Activated naive CD8-positive, alpha-beta T cell treated with anti-CD3 and anti-CD28 coated beads for 36 hours (primary cell): ENCODE results near the gene ZC3H12D. TPM values are rescaled to one million over a fixed set of nuclear protein-coding genes. Genes with fewer than 3 reads are reported as not detected.
A peak's percentile ranks its signal among the peaks of the same experiment; 100 is the strongest.

Source experiments
- DNase-seq: peaks from one replicate; pipeline ENCODE4 v3.0.0; 2021
- H3K27ac Mint-ChIP-seq: one replicate; pipeline ENCODE4 v1.8.0; 2022; ENCODE audit warnings: mild to moderate bottlenecking, moderate library complexity, mixed read lengths
- H3K27me3 Mint-ChIP-seq: one replicate; pipeline ENCODE4 v1.8.0; 2022; ENCODE audit warnings: mild to moderate bottlenecking, mixed read lengths
- H3K36me3 Mint-ChIP-seq: one replicate; pipeline ENCODE4 v1.8.0; 2021; ENCODE audit warnings: mild to moderate bottlenecking, mixed read lengths
- H3K4me1 Mint-ChIP-seq: one replicate; pipeline ENCODE4 v1.8.0; 2021; ENCODE audit warnings: mixed read lengths
- H3K4me3 Mint-ChIP-seq: one replicate; pipeline ENCODE4 v1.8.0; 2022; ENCODE audit warnings: mild to moderate bottlenecking, moderate library complexity, mixed read lengths
- H3K9me3 Mint-ChIP-seq: one replicate; pipeline ENCODE4 v1.8.0; 2022; ENCODE audit warnings: mixed read lengths
- total RNA-seq, 2 experiments: library from RNA; stranded (reverse); gene quantifications; one replicate each; pipeline ENCODE4 v1.2.3, GENCODE V29; 2021

The ZC3H12D gene
- total RNA-seq, 2 experiments from 2014 or later = 27.9 to 28.0 TPM

GRCh38 chr6:149457316-149457884, 27.4 kb downstream of the ZC3H12D start:
- Mint-ChIP-seq H3K27me3 (no peaks in the 10 kb centered on the region), H3K27ac (no peak overlapping the region), H3K9me3 (no peaks in the 10 kb centered on the region), H3K4me1 (peaks cover 12% of the 10 kb centered on the region), H3K4me3 (no peak overlapping the region), H3K36me3 (peaks cover 38% of the 10 kb centered on the region)
- DNase-seq = no peak

- DNase-seq = no peak
- Mint-ChIP-seq H3K27me3 (no peaks in the 10 kb centered on the region), H3K36me3 (peaks cover 34% of the 10 kb centered on the region), H3K9me3 (no peaks in the 10 kb centered on the region), H3K4me1 (peaks cover 12% of the 10 kb centered on the region), H3K27ac (no peak overlapping the region), H3K4me3 (no peak overlapping the region)
Observed at GRCh38 chr6:149456311-149457021, 28.3 kb downstream of the ZC3H12D start.

DNA sequence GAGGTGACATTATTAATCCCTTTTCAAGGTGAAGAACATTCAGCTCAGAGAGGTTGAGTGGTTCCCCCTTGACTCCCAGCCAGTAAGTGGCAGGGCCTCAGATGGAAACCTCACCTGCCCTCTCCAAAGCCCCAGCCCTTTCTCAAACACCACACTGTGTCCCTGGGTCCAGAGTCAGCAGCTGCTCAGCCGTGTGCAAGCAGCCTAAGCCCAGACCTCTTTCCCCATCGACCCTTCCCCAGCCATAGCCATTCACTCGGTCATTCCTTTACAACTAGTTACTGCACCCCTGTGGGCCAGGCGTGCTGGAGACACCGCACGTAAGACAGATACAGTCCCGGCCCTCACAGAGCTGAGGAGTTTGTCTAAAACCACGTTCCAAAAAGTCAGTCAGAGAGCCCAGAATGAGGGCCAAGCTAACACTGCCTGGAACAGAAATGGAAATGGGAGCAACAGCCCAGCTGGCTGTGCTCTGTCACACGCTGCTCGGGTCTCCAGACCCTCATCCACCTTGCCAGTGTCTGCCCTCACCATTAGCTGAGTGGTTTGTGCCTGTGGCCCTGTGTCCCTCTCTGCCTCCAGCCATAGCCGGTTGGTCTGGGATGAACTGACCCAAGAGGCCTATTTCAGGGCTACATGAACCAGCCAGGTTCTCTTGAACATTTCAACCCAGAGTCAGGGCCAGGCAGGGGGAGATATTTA, 29.6 kb downstream of the ZC3H12D start:
- H3K4me1 Mint-ChIP-seq = peaks cover 12% of the 10 kb centered on the region
- H3K9me3 Mint-ChIP-seq = no peaks in the 10 kb centered on the region
- no peak overlapping the region for H3K4me3 Mint-ChIP-seq
- H3K27me3 Mint-ChIP-seq = no peaks in the 10 kb centered on the region
- H3K36me3 Mint-ChIP-seq = peaks cover 38% of the 10 kb centered on the region
- no peak for DNase-seq
- H3K27ac Mint-ChIP-seq = no peak overlapping the region

DNA sequence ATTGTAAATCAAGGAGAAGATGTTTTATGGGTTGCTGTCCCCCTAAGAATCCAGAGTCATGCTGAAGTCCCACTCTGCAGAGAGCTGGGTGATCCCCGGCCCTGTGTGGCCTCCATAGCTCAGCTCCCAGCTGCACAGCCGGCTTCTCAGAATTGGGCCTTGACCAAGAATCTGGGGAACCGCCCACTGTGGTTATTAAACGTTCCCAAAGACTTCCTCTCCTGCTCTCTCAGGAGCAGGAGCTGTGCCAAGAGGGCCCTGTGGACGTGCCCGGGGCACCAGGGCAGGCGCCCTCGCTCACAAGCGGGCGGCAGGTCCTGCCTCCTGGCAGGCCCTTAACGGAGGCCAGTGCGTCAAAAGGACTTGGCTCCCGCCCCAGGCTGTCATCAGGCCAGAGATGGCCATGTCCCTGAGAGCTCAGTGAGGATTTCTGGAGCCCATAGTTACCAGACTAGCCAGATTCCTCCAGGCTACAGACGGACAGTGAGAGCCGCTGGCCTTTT, 30.4 kb downstream of the ZC3H12D start:
- no peaks in the 10 kb centered on the region for H3K9me3 Mint-ChIP-seq
- no peak for DNase-seq
- no peaks in the 10 kb centered on the region for H3K27me3 Mint-ChIP-seq
- peaks cover 12% of the 10 kb centered on the region for H3K4me1 Mint-ChIP-seq
- no peak overlapping the region for H3K27ac Mint-ChIP-seq
- peaks cover 42% of the 10 kb centered on the region for H3K36me3 Mint-ChIP-seq
- H3K4me3 Mint-ChIP-seq = no peak overlapping the region

DNA sequence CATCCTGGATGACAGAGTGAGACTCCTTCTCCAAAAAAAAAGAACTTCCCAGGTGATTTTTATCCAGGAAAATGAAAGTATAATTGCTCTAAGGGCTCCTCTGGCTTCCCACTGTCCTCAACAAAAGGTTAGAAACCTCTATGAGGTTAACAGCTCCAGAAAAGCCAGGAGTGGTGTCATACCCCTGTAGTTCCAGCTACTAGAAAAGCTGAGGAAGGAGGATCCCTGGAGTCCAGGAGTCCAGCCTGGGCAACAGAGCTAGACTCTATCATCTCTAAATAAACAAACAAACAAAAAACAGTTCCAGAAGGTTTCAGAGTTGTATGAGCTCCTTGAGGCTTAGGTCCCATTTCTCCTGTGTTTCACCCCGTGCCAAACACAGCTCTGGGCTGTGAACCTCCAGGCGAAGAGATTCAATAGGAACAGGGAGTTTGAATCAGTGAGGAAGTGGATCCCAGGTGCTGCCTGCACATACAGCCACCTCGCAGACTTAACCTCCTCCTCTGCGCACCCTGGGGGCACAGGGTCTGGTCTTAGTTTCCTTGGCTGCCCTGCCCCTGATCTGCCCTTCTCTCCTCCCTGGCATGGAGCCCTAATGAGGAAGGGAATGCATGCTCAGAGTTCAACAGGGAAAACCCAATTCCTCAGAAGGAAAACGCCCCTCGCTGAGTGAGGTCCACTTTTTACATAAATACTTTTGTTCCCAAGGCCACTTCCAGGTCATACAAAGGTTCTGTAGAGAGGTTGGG, 31.0 kb downstream of the ZC3H12D start:
- Mint-ChIP-seq H3K4me3 (no peak overlapping the region), H3K9me3 (no peaks in the 10 kb centered on the region), H3K27ac (no peak overlapping the region), H3K36me3 (peaks cover 38% of the 10 kb centered on the region), H3K4me1 (peaks cover 8% of the 10 kb centered on the region), H3K27me3 (no peaks in the 10 kb centered on the region)
- DNase-seq = no peak

DNA sequence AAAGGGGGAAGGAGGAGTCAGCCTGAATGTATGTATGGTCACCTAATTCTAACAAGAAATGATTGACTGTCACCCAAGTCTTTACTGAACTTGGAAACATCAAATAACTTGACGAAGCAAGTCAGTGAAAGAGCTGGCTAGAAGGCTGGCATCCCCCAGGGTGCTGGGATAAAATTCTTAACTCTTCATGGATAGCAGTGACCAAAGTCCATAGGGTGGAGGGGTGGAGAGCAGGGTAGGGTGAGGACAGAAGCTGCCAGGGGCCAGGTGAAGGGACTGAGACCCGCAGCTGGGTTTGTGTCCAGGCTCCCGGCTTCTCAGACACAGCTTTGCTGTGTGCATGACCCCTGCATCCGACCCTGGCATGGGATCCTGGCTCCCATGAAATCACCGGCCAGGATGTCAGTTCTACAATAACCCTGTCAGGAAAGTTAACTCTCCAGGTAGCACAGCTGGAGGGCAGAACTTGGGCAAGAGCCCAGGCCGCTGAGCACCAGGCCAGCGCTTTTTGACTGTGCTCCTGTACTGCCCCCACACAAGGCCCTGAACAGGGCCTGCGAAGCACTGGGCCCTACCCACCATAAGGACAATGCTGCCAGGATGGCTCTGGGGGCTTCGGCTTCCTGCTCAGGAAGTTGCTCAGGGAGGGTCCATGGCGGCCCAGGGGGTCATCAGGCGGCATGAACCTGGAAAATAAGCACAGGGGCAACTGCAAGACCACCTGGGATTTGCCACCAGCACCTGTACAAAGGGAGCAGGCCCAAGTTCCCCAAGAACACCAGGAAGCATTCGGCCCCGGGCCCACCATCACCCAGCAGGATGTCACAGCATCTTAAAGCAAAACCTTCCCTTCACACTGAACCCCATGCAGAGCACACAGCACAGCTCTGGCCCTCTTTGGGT, 32.5 kb downstream of the ZC3H12D start:
- Mint-ChIP-seq H3K4me1 (peaks cover 1% of the 10 kb centered on the region), H3K27me3 (no peaks in the 10 kb centered on the region), H3K27ac (no peak overlapping the region), H3K9me3 (no peaks in the 10 kb centered on the region), H3K36me3 (peaks cover 26% of the 10 kb centered on the region), H3K4me3 (no peak overlapping the region)
- DNase-seq = no peak

GRCh38 chr6:149451376-149452036, 33.3 kb downstream of the ZC3H12D start:
- no peak overlapping the region for H3K4me3 Mint-ChIP-seq
- peaks cover 23% of the 10 kb centered on the region for H3K36me3 Mint-ChIP-seq
- peaks cover 1% of the 10 kb centered on the region for H3K4me1 Mint-ChIP-seq
- H3K27me3 Mint-ChIP-seq = no peaks in the 10 kb centered on the region
- no peaks in the 10 kb centered on the region for H3K9me3 Mint-ChIP-seq
- peak; percentile 55 for DNase-seq
- H3K27ac Mint-ChIP-seq = no peak overlapping the region

DNA sequence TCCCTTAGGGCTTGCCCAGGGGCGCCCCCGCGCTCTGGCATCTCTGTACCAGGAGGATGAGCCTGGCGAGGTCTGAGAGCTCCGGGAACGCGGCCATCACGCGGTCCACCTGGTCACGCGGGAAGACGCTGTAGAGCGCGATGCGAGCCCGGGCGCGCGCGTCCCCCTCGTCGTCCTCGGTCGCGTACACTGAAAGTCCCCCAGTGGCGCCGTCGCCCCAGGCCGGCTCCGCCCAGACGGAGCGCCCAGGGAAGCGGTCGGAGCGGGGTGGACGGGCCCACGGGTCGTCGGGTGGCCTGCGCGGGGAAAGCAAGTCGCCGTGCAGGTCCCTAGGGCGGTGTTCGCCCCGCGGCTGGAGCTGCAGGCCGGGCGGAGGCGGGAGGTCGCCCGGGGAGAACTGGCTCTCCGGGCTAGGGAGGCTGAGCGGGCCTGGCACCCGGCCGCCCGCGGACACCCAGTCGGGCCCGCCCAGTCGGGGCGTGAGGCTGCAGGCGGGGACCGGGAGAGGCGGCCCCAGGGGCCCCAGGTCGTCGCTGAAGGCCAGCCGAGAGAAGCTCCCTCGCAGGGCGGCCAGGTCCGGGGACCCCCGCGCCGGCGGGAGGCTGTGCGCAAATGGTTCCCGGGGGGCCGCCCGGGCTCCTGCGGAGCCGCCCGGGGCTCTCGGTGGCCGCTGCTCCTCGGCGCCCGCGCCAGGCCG, 34.0 kb downstream of the ZC3H12D start:
- H3K4me3 Mint-ChIP-seq = peak overlapping the region; percentile 29

GRCh38 chr6:149449831-149450678, 34.8 kb downstream of the ZC3H12D start:
- peaks cover 22% of the 10 kb centered on the region for H3K36me3 Mint-ChIP-seq
- H3K9me3 Mint-ChIP-seq = no peaks in the 10 kb centered on the region
- H3K4me1 Mint-ChIP-seq = peaks cover 1% of the 10 kb centered on the region
- H3K27ac Mint-ChIP-seq = peak overlapping the region; percentile 9
- no peaks in the 10 kb centered on the region for H3K27me3 Mint-ChIP-seq
- no peak for DNase-seq
- peak overlapping the region; percentile 29 for H3K4me3 Mint-ChIP-seq

More for the DNA sequence above, 34.0 kb downstream of the ZC3H12D start:
- Mint-ChIP-seq H3K27ac (no peak overlapping the region), H3K27me3 (no peaks in the 10 kb centered on the region), H3K36me3 (peaks cover 23% of the 10 kb centered on the region), H3K9me3 (no peaks in the 10 kb centered on the region), H3K4me1 (peaks cover 1% of the 10 kb centered on the region)
- peak; percentile 20 for DNase-seq

DNA sequence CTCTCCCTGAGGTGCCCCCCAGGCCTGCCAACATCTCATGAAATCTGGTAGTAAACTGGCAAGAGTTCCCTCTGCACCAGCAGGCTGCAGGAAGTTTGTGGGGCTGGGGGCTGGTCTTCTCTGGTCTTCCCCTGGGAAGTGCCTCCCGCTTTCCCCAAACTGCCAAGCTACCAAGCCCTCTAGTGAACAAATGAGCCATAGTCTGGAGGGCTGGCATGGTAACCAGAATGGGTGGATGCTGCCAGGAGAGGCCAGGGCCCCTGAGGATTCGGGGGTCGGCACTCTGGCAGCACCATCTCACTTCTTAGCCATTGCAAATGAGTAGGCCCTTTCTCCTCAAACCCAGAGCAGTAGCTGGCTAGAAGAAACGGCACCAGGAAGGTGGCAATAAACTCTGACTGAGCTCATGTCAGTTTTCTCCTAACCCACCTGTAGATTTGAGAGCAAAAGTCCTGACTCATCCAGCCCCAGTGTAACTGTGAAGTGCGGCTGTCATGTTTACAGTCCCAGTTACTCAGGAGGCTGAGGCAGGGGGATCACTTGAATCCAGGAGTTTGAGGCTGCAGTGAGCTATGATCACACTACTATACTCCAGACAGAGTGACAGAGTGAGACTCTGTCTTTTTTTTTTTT, 35.9 kb downstream of the ZC3H12D start:
- no peak for DNase-seq
- Mint-ChIP-seq H3K36me3 (peaks cover 20% of the 10 kb centered on the region), H3K27ac (no peak overlapping the region), H3K4me3 (no peak overlapping the region), H3K9me3 (no peaks in the 10 kb centered on the region), H3K4me1 (peaks cover 1% of the 10 kb centered on the region), H3K27me3 (no peaks in the 10 kb centered on the region)

DNA sequence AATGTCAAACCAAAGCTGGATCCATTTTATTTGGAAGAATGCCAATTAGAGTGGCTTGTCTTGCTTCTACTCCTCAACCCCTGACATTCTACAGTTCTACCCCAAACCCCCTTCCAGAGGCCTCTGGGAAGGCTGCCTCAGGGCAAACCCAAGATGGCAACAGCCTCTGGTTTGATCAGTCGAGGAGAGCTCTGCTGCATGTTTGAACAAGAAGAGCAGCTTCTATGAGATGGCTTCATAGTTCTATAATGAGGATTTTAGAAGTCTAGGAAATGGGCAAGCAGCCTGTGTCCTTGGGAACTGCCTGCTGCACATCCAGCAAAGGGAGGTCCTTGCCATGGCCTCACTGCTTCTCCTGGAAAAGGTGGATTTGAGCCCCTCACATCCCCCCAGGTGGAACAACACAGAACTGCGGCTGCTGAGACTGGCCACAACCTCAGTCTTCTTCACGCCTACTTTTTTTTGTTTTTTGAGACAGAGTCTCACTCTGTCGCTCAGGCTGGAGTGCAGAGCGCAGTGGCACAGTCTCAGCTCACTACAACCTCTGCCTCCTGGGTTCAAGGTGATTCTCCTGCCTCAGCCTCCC, 37.9 kb downstream of the ZC3H12D start:
- no peak overlapping the region for H3K4me3 Mint-ChIP-seq
- H3K4me1 Mint-ChIP-seq = peaks cover 1% of the 10 kb centered on the region
- H3K36me3 Mint-ChIP-seq = peaks cover 16% of the 10 kb centered on the region
- no peaks in the 10 kb centered on the region for H3K9me3 Mint-ChIP-seq
- no peak for DNase-seq
- peak overlapping the region; percentile 8 for H3K27ac Mint-ChIP-seq
- no peaks in the 10 kb centered on the region for H3K27me3 Mint-ChIP-seq

- no peaks in the 10 kb centered on the region for H3K9me3 Mint-ChIP-seq
- no peak overlapping the region for H3K27ac Mint-ChIP-seq
- no peak overlapping the region for H3K4me3 Mint-ChIP-seq
- peaks cover 1% of the 10 kb centered on the region for H3K4me1 Mint-ChIP-seq
- H3K27me3 Mint-ChIP-seq = no peaks in the 10 kb centered on the region
- H3K36me3 Mint-ChIP-seq = peaks cover 12% of the 10 kb centered on the region
- no peak for DNase-seq
Observed at GRCh38 chr6:149445573-149445972, 39.2 kb downstream of the ZC3H12D start.
